GM21723 (cell line): Measurements from ENCODE around the gene C11orf87.

ENCODE experiments used
- ATAC-seq: cut with Tn5 transposase; IDR thresholded peaks from one replicate; pipeline ENCODE4 v1.9.1; 2021; ENCODE audit warnings: mild to moderate bottlenecking, moderate library complexity; ENCODE audit not compliant: unreplicated experiment

C11orf87 gene

GRCh38 chr11:109421981-109422869, at the start of gene C11orf87:
TSS of gene C11orf87 (plus strand) at chr11:109422190. CDS start at chr11:109423634, 1,444 bp downstream.
- no peak for ATAC-seq

DNA sequence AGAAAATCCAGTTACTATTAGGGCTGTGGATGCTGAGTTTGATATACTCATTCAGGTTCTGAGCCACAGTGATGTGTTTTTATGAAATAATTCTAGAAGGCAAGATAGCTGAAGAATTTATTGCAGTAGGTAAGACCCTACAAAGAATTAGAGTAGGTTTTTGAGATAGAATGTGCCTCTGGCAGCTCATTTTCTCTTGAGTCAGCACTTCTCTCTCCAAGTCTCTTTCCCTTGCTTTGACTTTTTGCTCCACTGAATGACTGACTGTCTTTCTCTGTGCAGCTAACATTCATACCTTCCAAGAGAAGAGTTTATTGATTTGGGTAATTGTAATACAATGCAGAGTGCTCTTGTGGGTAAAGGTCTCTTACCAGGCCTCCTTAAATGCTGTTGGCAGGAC, 48.0 kb upstream of the C11orf87 start:
- ATAC-seq, result no peak

GRCh38 chr11:109374441-109374840, 47.5 kb upstream of the C11orf87 start:
- no peak for ATAC-seq

DNA sequence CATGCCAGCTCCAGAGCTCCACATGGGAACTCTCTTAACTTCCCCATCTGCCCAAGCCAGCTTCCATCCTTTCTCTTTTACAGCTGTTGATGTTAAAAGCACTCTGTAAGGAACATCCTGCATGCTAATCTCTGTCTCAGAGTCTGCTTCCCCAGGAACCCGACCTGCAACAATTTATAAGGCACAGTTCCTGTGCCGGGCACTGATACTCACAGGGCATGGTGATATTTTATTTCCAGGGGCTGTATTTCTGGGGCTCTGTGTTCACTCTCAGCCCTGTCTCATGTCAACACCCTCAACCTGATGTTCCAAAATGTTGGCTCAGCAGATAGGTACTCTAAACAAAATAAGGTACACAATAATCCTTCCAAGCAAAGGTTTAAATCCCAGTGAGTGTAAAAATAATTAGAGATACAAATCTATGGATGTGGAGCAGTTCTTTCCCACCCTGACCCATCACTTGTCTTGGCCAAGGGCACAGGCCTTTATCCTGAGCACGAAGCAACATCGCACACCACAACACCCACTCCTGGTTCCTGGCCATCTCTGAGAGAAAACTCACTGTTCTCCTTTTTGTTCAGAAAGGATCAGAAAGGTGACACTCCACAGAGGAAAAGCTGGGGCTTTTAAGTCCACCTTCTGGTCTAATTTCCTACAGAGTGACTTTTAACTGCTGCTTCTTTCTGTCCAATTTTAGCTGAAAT, 44.8 kb upstream of the C11orf87 start:
- no peak for ATAC-seq

DNA sequence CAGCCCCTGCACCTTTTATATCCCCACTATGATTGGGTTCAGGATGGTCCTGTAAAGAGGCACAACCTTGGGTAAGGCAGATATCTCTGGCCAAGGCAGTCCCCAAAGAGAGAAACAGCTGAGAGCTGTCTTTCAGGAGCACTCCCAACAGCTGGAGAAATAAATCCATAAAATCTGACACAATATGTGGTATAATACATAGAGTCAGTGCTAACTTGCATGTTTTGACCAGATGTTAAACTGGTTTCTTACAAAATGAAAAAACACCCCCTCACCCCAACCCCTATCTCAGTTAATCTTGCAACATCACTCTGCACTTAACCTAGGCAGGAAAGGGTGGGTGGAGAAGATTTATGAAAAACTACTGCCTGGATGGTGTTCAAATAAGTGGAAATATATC, 44.0 kb upstream of the C11orf87 start:
- ATAC-seq, result no peak

- no peak for ATAC-seq
These were observed 38.7 kb upstream of the C11orf87 start for GRCh38 chr11:109383306-109383705.

DNA sequence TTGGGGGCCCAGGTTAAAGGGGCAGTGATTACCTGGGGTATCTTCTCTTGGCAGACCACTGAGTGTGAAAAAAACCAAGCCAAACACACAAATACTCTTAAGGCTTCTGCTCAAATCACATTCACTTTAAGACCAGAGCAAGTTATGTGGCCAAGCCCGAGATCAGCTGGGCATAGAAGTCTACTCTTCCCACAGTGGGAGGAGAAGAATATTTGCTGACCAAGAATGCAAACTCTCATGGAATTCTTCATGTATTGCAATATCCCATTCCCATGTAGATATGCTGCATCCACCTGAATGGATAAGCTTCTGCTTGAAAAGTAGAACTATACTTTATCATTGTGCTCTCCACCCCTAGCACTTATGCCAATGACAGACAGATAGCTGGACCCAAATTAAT, 37.1 kb upstream of the C11orf87 start:
- ATAC-seq, result no peak

GRCh38 chr11:109388982-109389381, 33.0 kb upstream of the C11orf87 start:
- no peak for ATAC-seq

DNA sequence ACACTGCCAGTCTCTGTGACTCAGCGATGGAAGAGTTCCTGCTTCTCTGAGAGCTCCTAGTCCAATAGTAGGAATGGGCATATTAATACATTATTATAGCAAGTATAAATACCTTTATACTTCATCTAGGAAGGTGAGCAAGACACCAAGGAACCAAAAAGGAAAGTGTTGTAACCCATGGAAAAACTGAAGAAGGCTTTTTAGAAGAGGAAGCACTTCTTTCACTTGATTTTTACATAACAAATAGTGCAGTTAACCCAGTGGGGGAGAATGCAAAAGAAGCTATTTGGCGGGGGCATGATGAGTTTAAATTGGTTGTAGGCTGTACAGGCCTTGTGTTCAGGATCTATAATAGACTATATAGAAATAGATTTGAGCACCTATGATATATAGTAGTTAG, 31.2 kb upstream of the C11orf87 start:
- no peak for ATAC-seq

DNA sequence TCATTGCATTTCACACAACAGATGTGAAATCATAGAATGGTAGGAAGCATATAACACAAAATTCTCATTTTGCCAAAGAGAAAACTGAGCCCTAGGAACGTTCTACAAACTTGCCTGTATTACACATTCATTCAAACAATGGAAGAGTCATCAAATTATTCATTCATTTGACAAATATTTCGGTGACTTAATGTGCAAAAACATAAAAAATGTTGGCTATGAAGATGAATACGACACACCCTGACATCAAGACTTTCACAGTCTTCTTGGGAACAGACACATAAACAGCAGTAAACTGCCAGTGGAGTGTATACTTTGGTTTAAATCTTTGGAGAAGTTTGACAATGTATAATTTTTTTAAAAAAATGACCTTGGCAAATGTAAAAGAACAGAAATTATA, 20.4 kb upstream of the C11orf87 start:
- ATAC-seq, result no peak

DNA sequence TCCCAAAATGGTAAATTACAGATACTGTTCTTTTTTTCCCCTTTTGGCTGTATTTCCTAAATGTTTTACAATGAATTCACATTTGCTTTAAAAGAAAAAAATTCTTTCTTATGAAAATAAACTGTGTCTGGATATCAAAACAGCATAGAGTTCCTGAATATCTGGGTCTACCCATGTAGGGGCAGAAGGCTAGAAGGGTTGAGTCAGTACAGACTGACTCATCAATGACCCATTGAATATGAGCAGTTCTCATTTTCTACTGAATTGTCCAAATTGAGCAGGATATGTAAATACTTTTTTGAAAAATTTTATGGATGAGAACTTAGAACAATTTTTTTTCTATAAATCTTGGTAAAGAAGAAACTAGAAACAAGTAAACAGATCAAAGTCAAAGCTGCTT, 16.3 kb upstream of the C11orf87 start:
- ATAC-seq, result no peak

GRCh38 chr11:109416601-109417000, 5.4 kb upstream of the C11orf87 start:
- ATAC-seq, result no peak

GRCh38 chr11:109422870-109423465, 978 bp downstream of the C11orf87 start:
- ATAC-seq, result no peak

DNA sequence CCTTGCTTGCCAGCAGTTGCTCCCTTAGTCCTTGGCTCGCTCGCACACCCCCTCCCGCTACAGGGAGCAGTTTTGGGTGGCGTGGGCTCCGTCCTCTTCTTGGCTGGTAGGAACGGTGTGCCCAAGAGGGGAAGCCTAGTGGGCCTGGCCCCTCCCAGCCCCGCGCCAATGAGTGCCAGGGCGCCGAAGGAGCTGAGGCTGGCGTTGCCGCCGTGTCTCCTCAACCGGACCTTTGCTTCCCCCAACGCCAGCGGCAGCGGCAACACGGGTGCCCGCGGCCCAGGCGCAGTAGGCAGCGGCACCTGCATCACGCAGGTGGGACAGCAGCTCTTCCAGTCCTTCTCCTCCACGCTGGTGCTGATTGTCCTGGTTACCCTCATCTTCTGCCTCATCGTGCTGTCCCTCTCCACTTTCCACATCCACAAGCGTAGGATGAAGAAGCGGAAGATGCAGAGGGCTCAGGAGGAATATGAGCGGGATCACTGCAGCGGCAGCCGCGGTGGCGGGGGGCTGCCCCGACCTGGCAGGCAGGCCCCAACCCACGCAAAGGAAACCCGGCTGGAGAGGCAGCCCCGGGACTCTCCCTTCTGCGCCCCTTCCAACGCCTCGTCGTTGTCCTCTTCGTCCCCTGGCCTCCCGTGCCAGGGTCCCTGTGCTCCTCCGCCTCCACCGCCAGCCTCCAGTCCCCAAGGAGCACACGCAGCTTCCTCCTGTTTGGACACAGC, 1.6 kb downstream of the C11orf87 start:
- no peak for ATAC-seq

DNA sequence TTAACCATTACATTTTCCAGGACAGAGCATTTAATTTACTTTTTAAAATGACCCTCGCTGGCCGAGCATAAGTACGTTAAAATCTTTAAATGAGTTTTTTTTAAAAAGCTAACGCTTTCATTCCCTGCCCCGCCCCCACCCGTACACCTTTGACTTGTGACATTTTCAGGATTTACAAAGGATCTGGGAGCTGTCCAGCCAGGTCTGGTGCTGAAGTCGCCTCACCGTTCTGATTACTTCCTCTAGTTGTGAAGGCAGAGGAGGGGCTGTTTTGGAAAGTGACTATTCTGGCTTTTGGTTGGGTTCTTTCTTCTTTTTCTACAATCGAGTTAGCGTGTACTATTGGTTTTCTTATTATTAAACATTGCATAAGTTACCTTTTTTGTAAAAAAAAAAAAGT, 2.9 kb downstream of the C11orf87 start:
- no peak for ATAC-seq

DNA sequence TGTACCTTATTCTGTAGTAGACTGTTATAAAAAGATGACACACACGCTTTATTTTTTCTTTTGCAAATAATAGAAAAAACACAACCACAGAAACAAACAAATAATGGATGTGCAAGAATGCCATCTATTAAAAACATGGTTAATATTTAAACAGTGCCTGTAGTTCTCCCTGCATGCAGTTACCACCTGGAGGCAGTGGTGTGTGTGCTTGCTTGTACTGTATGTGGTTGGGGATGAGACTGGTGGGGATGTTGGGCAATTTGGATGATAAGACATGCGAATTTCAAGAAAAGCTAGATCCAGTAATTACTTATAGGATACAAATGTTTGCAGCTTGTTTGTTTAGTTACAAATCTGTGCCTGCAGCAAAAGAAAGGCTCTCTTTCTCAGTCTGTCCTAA, 3.6 kb downstream of the C11orf87 start:
- no peak for ATAC-seq

DNA sequence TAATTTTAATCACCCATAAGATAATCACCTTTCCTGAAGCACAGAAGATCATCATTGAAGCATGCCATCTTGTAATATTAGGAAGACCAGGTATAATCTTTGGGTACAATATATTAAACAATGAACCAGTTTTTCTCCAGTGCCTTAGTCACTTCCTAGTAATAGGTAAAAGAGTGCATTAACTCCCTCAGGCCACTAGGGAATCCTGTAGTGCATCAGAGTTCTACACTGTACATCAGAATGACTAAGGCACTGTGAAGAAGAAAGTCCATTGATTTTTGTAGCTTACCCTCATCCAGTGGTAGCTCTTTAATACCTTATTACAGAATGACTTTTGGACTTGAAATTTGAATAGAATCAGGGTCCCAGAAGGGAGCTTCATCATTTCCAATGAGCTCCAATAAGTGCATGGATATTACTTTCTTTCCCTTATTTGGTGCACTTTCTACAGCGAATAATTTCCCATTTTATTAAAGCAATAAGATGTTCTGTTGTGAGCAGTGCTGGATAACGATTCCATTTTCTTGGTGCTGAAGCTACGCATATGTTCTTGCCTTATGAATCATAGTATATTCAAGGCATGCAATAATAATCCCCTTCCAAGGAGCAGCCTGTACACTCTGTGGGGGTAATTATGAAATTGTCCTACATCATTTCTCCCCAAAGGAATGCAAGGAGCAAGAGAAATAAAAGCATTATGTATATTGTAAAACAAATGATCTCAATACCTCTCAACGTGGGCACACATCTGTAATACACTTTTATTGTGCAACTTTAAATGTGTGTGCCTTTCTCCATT, 4.7 kb downstream of the C11orf87 start:
- no peak for ATAC-seq

GRCh38 chr11:109432105-109432504, 10.1 kb downstream of the C11orf87 start:
- ATAC-seq, result no peak

- no peak for ATAC-seq
These were observed 11.8 kb downstream of the C11orf87 start for GRCh38 chr11:109433753-109434256.

GRCh38 chr11:109435121-109435742, 13.2 kb downstream of the C11orf87 start:
- no peak for ATAC-seq
